HFFc6 (cell line): Measurements from ENCODE around the gene PRDM5. TPM values are rescaled to one million over a fixed set of nuclear protein-coding genes. Genes with fewer than 3 reads are reported as not detected.
A peak's percentile ranks its signal among the peaks of the same experiment; 100 is the strongest.

Source experiments
- DNase-seq: peaks from one replicate; pipeline ENCODE4 v3.0.0-alpha.2; 2018
- H3K27ac Mint-ChIP-seq: 2 replicates; pipeline ENCODE4 v1.8.0; 2020; ENCODE audit warnings: mild to moderate bottlenecking, mixed read lengths
- H3K27me3 Mint-ChIP-seq: 2 replicates; pipeline ENCODE4 v1.8.0; 2021; ENCODE audit warnings: mild to moderate bottlenecking, moderate library complexity, mixed read lengths; ENCODE audit not compliant: insufficient read depth
- H3K36me3 Mint-ChIP-seq: 2 replicates; pipeline ENCODE4 v1.8.0; 2021; ENCODE audit warnings: low read depth, mixed read lengths
- H3K4me1 Mint-ChIP-seq: 2 replicates; pipeline ENCODE4 v1.8.0; 2020; ENCODE audit warnings: low read depth, mixed read lengths
- H3K4me3 Mint-ChIP-seq: 2 replicates; pipeline ENCODE4 v1.8.0; 2020; ENCODE audit warnings: mild to moderate bottlenecking, moderate library complexity, mixed read lengths
- H3K9me3 Mint-ChIP-seq: 2 replicates; pipeline ENCODE4 v1.8.0; 2020; ENCODE audit warnings: mild to moderate bottlenecking, mixed read lengths
- CTCF ChIP-seq: fragments of 200-600 bp; sonication (generic); IDR thresholded peaks from 2 replicates; pipeline ENCODE4 v1.5.0; 2021; ENCODE audit warnings: antibody characterized with exemption, mild to moderate bottlenecking
- total RNA-seq, 6 experiments: library from RNA; stranded (reverse); fragmentation: NEBNext Ultra II Directional; extraction: Animal tissue kit (Norgen Biotek cat#: 25700); gene quantifications; 2 replicates in 1 of 6; 3 replicates in 5 of 6; pipeline ENCODE4 v1.2.3, GENCODE V29; 2021

The PRDM5 gene
- total RNA-seq, 6 experiments from 2014 or later, result 8.3 to 13.4 (median 12.5) TPM

DNA sequence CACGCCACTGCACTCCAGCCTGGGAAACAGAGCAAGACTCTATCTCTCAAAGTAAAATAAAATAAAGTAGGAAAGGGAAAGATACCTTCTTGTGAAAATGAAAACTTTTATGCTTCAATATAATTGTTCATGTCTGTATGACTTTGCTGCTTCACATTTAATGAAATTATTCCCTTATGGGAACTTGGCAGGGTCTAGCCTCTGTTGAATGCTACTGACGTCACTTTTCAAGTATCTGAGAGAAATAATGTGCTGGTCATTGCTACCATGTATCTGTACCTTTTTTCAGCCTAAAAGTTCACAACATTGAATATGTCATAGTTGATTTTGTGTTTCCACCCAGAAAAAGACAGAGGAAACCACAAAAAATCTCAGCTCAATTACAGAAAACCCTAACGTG is 65.2 kb downstream of the PRDM5 start:
- H3K4me3 Mint-ChIP-seq, result no peak overlapping the region
- H3K27me3 Mint-ChIP-seq, result no peaks in the 10 kb centered on the region
- H3K9me3 Mint-ChIP-seq, result no peaks in the 10 kb centered on the region
- peak; percentile 24 for DNase-seq
- H3K27ac Mint-ChIP-seq, result peak overlapping the region; percentile 17; the same call in 1 of the 2 replicates
- peaks cover 47% of the 10 kb centered on the region for H3K4me1 Mint-ChIP-seq
- no peak for TF ChIP-seq CTCF
- H3K36me3 Mint-ChIP-seq, result peaks cover 8% of the 10 kb centered on the region

GRCh38 chr4:120856294-120856693 is 66.2 kb downstream of the PRDM5 start:
- TF ChIP-seq CTCF, result no peak
- DNase-seq, result no peak
- Mint-ChIP-seq H3K9me3 (no peaks in the 10 kb centered on the region), H3K27me3 (no peaks in the 10 kb centered on the region), H3K36me3 (peaks cover 17% of the 10 kb centered on the region), H3K4me1 (peaks cover 47% of the 10 kb centered on the region), H3K4me3 (no peak overlapping the region), H3K27ac (no peak overlapping the region)

GRCh38 chr4:120855307-120856001 is 67.1 kb downstream of the PRDM5 start:
- DNase-seq, result no peak
- no peaks in the 10 kb centered on the region for H3K9me3 Mint-ChIP-seq
- no peaks in the 10 kb centered on the region for H3K27me3 Mint-ChIP-seq
- H3K4me3 Mint-ChIP-seq, result no peak overlapping the region
- H3K36me3 Mint-ChIP-seq, result peaks cover 22% of the 10 kb centered on the region
- no peak for TF ChIP-seq CTCF
- H3K4me1 Mint-ChIP-seq, result peaks cover 53% of the 10 kb centered on the region
- H3K27ac Mint-ChIP-seq, result no peak overlapping the region

- H3K36me3 Mint-ChIP-seq, result peaks cover 22% of the 10 kb centered on the region
Measured at GRCh38 chr4:120853161-120853935, 69.2 kb downstream of the PRDM5 start.

DNA sequence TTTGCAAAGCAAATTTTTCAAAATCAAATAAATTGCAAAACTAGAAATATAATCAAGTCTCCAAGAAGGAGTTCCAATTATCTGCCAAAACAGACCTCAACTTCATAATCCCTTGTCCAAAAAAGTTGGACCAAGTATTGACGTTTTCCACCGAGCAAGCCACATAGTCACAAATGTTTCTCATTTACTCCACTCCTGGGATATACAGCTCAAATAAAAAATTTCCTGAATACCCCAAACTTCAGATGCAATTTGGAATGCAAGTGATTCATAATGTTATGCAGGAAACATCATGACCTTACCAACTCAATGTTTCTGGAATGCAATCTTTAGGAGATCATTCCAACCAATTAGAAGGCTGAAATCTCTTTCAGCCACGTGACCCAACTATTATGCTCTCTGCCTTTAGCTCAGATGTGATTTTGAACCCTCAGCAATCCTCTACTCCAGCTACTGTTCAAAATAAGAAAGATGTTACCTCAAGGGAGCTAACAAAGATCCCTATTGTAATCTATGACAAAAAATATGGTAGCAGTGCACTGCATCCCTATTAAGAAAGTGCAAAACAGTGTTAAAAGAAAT is 72.4 kb downstream of the PRDM5 start:
- TF ChIP-seq CTCF, result no peak

More at GRCh38 chr4:120853161-120853935, 69.2 kb downstream of the PRDM5 start:
- DNase-seq, result peak; percentile 9
- no peak overlapping the region for H3K4me3 Mint-ChIP-seq
- TF ChIP-seq CTCF, result no peak
- peaks cover 60% of the 10 kb centered on the region for H3K4me1 Mint-ChIP-seq
- no peak overlapping the region; the same call in 1 of the 2 replicates for H3K27ac Mint-ChIP-seq
- no peaks in the 10 kb centered on the region for H3K27me3 Mint-ChIP-seq
- H3K9me3 Mint-ChIP-seq, result no peaks in the 10 kb centered on the region

More for the DNA sequence above, 72.4 kb downstream of the PRDM5 start:
- peak; percentile 41 for DNase-seq
- Mint-ChIP-seq H3K27me3 (no peaks in the 10 kb centered on the region), H3K27ac (peak overlapping the region; percentile 74), H3K9me3 (no peaks in the 10 kb centered on the region), H3K4me3 (peak overlapping the region; percentile 74), H3K4me1 (peaks cover 58% of the 10 kb centered on the region), H3K36me3 (peaks cover 30% of the 10 kb centered on the region)
